Kidney epithelial cell (primary cell): ENCODE results near the gene ADGRV1. TPM values are rescaled to one million over a fixed set of nuclear protein-coding genes. Genes with fewer than 3 reads are reported as not detected.
"Not testable (repeated sequence)": the region's sequence is repeated elsewhere in the genome, so short reads cannot be mapped to it uniquely, and the experiment has no call there.

Experiments used
- DNase-seq: peaks from one replicate; pipeline ENCODE4 v3.0.0-alpha.2; 2010; ENCODE audit warnings: low read depth
- H3K27me3 ChIP-seq: 2 replicates; pipeline ENCODE4 v1.6.0; 2011; ENCODE audit warnings: low read length; ENCODE audit not compliant: control insufficient read depth, insufficient read depth
- H3K36me3 ChIP-seq: 2 replicates; pipeline ENCODE4 v1.5.1; 2011; ENCODE audit warnings: low read length; ENCODE audit not compliant: control insufficient read depth, insufficient read depth
- H3K4me3 ChIP-seq: 2 replicates; pipeline ENCODE4 v1.5.1; 2011; ENCODE audit warnings: low read depth, mild to moderate bottlenecking, control low read depth, low read length
- total RNA-seq: library from RNA; depleted of rRNA; stranded (reverse); fragments of >200 nt; gene quantifications from 2 replicates; pipeline ENCODE4 v1.2.3, GENCODE V29; 2015
- TF ChIP-seq, protein P1 (sequence below): IDR thresholded peaks from 2 replicates; pipeline ENCODE4 v1.5.1; 2011; ENCODE audit warnings: mild to moderate bottlenecking, moderate library complexity, low read length, control low read depth, inconsistent platforms; ENCODE audit not compliant: insufficient read depth, poor library complexity, severe bottlenecking

The ADGRV1 gene
- total RNA-seq, 1 donor from 2014 or later = 3.5 TPM

GRCh38 chr5:90657030-90657429, 98.4 kb downstream of the ADGRV1 start:
- Histone ChIP-seq H3K27me3 (no peaks in the 10 kb centered on the region), H3K4me3 (no peak overlapping the region), H3K36me3 (no peaks in the 10 kb centered on the region)
- TF ChIP-seq, protein P1, sequence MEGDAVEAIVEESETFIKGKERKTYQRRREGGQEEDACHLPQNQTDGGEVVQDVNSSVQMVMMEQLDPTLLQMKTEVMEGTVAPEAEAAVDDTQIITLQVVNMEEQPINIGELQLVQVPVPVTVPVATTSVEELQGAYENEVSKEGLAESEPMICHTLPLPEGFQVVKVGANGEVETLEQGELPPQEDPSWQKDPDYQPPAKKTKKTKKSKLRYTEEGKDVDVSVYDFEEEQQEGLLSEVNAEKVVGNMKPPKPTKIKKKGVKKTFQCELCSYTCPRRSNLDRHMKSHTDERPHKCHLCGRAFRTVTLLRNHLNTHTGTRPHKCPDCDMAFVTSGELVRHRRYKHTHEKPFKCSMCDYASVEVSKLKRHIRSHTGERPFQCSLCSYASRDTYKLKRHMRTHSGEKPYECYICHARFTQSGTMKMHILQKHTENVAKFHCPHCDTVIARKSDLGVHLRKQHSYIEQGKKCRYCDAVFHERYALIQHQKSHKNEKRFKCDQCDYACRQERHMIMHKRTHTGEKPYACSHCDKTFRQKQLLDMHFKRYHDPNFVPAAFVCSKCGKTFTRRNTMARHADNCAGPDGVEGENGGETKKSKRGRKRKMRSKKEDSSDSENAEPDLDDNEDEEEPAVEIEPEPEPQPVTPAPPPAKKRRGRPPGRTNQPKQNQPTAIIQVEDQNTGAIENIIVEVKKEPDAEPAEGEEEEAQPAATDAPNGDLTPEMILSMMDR = no peak
- no peak for DNase-seq

DNA sequence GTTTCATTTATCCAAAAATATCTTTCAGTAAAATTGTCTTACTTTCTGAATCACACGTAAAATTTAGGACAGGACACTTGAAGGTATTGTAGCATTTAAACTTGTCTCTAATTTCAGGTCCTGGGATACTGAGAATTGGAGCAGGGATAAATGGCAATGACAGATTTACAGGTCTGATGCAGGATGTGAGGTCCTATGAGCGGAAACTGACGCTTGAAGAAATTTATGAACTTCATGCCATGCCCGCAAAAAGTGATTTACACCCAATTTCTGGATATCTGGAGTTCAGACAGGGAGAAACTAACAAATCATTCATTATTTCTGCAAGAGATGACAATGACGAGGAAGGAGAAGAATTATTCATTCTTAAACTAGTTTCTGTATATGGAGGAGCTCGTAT, 99.2 kb downstream of the ADGRV1 start:
- Histone ChIP-seq H3K27me3 (no peaks in the 10 kb centered on the region), H3K36me3 (no peaks in the 10 kb centered on the region), H3K4me3 (no peak overlapping the region)
- no peak for DNase-seq
- TF ChIP-seq, protein P1 = no peak

GRCh38 chr5:90658620-90659019, 100.0 kb downstream of the ADGRV1 start:
- no peak overlapping the region for H3K4me3 ChIP-seq
- H3K27me3 ChIP-seq = no peaks in the 10 kb centered on the region
- no peak for DNase-seq
- H3K36me3 ChIP-seq = no peaks in the 10 kb centered on the region
- TF ChIP-seq, protein P1 = no peak

GRCh38 chr5:90668079-90668565, 109.5 kb downstream of the ADGRV1 start:
- H3K27me3 ChIP-seq, DNase-seq, H3K4me3 ChIP-seq, H3K36me3 ChIP-seq: not testable (repeated sequence)

- Histone ChIP-seq H3K27me3 (no peaks in the 10 kb centered on the region), H3K36me3 (no peaks in the 10 kb centered on the region), H3K4me3 (no peak overlapping the region)
- TF ChIP-seq, protein P1 = no peak
- no peak for DNase-seq
These were observed 116.6 kb downstream of the ADGRV1 start for GRCh38 chr5:90675222-90675621.

- TF ChIP-seq, protein P1 = no peak
- DNase-seq = no peak
- H3K4me3 ChIP-seq = no peak overlapping the region
- H3K36me3 ChIP-seq = no peaks in the 10 kb centered on the region
- H3K27me3 ChIP-seq = no peaks in the 10 kb centered on the region
These were observed 122.4 kb downstream of the ADGRV1 start for GRCh38 chr5:90680921-90681563.
